ENCODE measurements around the gene CADPS2.

GRCh38 chr7:122686360-122686878, 199.8 kb downstream of the CADPS2 start:
- TF ChIP-seq EZH2 (IDR thresholded peaks at IDR 0.05; ENCODE audit: low read length, missing control alignments): no peak
- TF ChIP-seq, protein P1, sequence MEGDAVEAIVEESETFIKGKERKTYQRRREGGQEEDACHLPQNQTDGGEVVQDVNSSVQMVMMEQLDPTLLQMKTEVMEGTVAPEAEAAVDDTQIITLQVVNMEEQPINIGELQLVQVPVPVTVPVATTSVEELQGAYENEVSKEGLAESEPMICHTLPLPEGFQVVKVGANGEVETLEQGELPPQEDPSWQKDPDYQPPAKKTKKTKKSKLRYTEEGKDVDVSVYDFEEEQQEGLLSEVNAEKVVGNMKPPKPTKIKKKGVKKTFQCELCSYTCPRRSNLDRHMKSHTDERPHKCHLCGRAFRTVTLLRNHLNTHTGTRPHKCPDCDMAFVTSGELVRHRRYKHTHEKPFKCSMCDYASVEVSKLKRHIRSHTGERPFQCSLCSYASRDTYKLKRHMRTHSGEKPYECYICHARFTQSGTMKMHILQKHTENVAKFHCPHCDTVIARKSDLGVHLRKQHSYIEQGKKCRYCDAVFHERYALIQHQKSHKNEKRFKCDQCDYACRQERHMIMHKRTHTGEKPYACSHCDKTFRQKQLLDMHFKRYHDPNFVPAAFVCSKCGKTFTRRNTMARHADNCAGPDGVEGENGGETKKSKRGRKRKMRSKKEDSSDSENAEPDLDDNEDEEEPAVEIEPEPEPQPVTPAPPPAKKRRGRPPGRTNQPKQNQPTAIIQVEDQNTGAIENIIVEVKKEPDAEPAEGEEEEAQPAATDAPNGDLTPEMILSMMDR (conservative IDR thresholded peaks at IDR 0.05 in 1 of 2, IDR thresholded peaks at IDR 0.05 in 1 of 2; ENCODE audit: low read depth in 1 of 2, low read length in 2 of 2): no peak
